GM21786 (cell line): Measurements from ENCODE around the gene SLC30A10.
"Not testable (repeated sequence)": the region's sequence is repeated elsewhere in the genome, so short reads cannot be mapped to it uniquely, and the experiment has no call there.

Experiments
- ATAC-seq: cut with Tn5 transposase; IDR thresholded peaks from one replicate; pipeline ENCODE4 v1.9.1; 2021; ENCODE audit not compliant: unreplicated experiment

Gene SLC30A10

DNA sequence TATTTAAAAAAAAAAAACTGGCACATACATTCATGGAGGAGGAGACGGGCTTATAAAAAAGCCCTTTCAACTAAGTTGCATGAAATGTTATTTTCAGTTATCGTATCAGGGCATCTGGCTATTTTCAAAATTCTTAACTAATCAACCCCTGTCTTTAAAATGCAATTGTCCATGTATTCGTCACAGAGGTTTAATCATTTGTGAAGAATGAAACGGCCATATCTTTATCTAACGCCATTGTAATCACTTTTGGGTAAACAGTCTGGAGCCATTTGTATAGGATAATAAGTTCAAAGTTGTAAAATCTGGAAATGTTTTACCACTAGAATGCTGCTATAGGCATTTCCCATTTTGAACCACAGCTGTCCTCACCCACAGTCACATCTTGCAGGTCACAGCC, 30.4 kb downstream of the SLC30A10 start:
- ATAC-seq = no peak

DNA sequence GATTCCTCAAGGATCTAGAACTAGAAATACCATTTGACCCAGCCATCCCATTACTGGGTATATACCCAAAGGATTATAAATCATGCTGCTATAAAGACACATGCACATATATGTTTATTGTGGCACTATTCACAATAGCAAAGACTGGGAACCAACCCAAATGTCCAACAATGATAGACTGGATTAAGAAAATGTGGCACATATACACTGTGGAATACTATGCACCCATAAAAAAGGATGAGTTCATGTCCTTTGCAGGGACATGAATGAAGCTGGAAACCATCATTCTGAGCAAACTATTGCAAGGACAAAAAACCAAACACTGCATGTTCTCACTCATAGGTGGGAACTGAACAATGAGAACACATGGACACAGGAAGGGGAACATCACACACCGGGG, 36.1 kb downstream of the SLC30A10 start:
- ATAC-seq = not testable (repeated sequence)

DNA sequence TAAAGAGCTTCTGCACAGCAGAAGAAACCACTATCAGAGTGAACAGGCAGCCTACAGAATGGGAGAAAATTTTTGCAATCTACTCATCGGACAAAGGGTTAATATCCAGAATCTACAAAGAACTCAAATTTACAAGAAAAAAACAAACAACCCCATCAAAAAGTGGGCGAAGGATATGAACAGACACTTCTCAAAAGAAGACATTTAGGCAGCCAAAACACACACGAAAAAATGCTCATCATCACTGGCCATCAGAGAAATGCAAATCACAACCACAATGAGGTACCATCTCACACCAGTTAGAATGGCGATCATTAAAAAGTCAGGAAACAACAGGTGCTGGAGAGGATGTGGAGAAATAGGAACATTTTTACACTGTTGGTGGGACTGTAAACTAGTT, 36.5 kb downstream of the SLC30A10 start:
- not testable (repeated sequence) for ATAC-seq

DNA sequence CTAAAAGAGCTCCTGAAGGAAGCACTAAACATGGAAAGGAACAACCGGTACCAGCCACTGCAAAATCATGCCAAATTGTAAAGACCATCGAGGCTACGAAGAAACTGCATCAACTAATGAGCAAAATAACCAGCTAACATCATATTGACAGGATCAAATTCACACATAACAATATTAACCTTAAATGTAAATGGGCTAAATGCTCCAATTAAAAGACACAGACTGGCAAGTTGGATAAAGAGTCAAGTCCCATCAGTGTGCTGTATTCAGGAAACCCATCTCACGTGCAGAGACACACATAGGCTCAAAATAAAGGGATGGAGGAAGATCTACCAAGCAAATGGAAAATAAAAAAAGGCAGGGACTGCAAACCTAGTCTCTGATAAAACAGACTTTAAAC, 39.7 kb downstream of the SLC30A10 start:
- ATAC-seq = not testable (repeated sequence)

DNA sequence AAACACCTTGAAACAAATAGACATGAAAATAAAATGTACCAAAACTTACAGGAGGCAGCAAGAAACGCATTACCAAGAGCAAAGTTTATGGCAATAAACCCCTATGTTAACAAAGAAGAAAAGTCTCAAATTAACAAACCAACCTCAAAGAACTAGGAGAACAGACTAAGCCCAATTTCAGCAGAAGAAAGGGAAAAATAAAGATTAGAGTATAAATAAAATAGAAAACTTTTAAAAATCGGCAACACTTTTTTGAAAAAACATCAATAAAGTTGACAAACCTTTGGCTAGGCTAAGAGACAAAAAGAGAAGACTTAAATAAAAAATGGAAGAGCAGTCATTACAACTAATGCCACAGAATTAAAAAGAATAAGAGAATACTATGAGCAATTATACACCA, 42.7 kb downstream of the SLC30A10 start:
- ATAC-seq = no peak

DNA sequence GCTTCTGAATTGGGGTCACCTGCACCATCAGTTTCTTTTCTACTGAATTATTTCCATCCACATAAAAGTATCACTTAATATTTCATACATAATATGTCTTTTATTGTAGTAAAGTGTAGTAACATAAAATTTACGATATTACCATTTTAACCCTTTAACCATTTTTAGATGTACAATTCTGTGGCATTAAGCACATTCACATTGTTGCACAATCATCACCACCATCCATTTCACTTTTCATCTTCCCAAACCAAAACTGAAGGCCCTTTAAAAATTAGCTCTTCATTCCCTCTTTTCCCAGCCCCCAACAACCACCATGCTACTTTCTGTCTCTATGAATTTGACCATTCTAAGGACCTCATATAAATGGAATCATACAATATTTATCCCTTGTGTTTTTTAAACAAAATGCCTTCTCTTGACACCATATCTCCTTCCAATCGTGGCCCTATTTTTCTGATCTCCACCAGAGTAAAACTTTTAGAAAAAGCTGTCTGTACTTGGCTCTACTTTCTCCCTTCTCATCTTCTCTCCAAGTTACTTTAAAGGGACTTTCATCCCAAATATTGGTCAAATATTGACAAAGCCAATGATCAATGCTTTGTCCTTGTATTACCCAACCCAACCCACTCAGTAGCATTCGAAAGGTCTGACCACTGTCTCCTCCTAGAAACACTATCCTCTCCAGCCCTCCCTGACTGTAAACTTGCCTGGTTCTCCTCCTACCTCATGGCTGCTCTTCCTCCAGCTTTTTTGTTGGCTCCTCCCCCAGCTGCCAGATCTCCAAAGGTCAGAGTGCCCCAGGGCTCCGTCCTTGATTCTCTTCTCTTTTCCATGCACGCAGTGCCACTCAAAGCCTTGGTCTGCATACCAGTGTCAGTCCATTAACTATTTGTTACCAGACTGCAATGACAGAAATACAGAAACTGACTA, 44.7 kb downstream of the SLC30A10 start:
- ATAC-seq = no peak

DNA sequence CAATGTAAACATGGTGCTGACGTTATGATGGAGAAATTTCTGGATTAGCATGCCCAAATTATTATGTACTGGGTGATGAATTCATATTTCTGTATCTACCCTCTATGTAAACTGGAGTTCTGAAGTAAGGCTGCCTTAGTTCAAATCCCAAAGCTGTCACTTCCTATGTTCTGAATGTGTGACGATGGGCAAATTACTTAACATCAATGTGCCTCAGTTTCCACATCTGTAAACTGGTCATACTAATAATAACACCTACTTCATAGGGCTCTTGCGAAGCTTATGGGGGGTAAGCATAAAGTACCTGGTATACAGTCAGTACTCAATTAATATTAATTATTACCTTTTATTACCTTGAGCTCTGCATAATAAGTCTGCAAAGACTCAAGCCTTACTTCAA, 45.6 kb downstream of the SLC30A10 start:
- ATAC-seq = no peak

DNA sequence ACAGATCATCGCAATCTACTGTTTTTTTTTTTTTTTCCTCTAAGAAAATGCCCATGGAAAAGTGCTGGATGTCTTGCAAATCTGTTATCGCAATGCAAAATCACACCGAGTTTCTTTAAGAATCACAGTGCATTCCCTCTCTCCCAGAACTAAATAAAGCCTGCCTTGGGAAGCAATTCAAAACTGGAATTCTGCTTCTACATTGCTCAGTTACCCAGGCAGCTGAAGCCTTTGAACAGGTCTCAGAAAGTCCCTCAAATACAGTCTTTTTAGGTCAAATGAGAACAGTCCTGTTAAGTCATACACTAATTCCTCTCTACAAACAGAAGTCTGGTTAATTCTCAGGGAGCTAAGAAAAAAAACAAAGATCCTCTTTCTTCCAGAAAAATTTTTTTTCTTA, 46.3 kb downstream of the SLC30A10 start:
- ATAC-seq = no peak

DNA sequence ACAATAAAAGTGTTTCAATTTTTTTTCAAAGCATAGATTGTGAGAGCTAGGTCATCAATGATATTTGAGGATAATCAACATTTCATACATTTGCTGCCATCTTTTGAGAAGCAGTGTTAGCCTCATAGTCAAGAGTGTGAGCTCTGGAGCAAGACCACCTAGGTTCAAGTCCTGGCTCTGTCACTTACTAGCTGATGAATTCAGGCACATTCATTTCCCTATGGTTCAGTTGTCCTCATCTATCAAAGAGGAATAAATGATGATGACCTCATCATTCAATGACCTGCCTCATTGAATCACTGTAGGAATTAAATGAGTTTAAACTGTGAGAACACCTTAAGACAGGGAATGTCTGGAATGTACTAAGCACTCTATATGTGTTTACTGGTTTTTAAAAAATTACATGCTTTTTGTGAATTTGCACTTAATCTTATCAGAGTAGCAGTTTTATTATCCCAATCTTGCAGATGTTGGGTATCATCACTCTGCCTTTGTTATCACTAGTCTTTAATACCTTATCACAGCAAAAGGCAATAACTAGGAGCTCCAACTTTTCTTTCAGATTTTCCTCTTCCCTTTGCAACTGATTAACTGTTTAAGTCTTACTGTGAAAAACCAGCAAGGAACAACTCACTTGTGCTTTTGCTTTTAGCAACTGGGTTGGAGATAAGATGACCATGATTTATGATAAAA, 47.4 kb downstream of the SLC30A10 start:
- ATAC-seq = no peak

DNA sequence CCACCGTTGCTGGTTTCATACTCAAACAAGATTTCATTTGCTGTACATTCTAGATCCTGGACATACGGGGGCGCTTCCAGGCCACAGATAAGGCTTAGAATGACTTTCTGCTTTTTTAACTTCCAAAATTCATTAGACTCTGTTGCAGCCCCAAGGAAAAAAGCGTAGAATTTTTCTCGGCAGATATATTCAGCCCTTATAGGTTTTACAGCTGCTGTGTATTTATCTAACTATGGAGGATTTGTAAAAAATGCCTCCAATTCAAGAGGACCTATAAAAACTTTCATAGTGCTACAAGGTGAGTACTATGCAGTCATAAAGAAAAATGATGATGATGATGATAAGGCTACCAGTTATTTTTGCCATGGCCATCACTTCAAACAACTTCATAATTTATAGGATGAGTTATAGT, 51.6 kb downstream of the SLC30A10 start:
- ATAC-seq = no peak

DNA sequence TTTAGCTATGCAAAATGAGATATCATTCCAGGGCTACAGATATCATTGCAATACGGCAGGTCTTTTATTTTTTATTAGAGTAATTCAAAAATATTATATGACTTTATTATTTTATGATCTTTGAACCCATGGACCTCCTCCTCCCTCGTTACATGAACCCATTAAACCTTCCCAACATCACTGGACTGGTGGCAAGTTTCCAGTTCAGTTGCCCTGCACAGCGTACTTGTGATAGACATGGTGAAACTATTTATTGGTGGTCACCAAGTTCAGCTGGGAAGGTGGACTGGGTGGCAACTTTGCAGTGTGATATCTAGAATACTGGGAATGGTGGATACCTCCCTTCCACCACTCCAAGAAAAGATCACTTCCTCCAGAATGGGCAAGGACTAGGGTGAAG, 52.5 kb downstream of the SLC30A10 start:
- no peak for ATAC-seq

DNA sequence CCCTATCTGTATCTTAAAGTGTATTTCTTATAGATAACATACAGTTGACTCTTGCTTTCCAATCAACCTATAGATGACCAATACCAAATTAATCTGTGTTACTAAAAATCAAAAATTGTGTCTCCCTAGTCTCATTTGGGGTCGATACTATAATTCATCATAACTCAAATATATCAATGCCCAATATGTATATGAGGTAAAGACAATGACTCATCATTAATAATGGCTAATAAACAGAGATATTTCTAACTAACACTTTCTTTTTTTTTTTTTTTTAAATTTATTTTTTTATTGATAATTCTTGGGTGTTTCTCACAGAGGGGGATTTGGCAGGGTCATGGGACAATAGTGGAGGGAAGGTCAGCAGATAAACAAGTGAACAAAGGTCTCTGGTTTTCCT, 55.8 kb downstream of the SLC30A10 start:
- not testable (repeated sequence) for ATAC-seq

DNA sequence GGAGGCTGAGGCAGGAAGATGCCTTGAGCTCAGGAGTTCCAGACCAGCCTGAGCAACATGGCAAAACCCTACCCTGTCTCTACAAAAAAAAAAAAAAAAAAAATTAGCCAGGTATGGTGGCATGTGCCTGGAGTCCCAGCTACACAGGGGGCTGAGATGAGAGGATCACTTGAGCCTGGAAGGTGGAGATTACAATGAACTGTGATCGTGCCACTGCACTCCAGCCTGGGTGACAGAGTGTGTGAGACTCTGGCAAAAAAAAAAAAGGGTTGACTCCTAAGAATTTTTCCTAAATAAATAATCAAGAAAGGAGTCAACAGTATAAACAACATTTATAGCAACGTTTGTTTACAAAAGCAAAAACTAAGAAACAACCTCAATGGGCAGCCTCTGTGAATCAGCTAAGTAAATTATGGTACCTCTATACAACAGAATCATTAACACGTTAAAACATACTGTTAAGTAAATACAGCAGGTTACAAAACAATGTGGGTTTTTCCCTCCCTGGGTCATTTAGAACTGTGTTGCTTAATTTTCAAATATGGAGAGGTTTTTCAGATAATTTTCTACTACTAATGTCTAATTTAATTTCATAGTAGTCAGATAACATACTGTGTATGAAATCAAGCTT, 56.8 kb downstream of the SLC30A10 start:
- no peak for ATAC-seq

DNA sequence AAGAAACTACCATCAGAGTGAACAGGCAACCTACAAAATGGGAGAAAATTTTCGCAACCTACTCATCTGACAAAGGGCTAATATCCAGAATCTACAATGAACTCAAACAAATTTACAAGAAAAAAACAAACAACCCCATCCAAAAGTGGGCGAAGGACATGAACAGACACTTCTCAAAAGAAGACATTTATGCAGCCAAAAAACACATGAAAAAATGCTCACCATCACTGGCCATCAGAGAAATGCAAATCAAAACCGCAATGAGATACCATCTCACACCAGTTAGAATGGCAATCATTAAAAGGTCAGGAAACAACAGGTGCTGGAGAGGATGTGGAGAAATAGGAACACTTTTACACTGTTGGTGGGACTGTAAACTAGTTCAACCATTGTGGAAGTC, 59.7 kb downstream of the SLC30A10 start:
- not testable (repeated sequence) for ATAC-seq
